Activated T-cell treated with anti-CD3 and anti-CD28 coated beads for 24 hours (primary cell): ENCODE data around the gene AKT2.

Source experiments
- DNase-seq: peaks from one replicate; pipeline ENCODE4 v3.0.0-alpha.2; 2020; ENCODE audit warnings: low read depth

The AKT2 gene

GRCh38 chr19:40190891-40191835 lies 94.0 kb downstream of the AKT2 start, which contains the start of gene MAP3K10:
Gene MAP3K10, plus strand, starts transcription at chr19:40191426. Its CDS starts 606 bp downstream, at chr19:40192032.
- DNase-seq, result peak; percentile 71

DNA sequence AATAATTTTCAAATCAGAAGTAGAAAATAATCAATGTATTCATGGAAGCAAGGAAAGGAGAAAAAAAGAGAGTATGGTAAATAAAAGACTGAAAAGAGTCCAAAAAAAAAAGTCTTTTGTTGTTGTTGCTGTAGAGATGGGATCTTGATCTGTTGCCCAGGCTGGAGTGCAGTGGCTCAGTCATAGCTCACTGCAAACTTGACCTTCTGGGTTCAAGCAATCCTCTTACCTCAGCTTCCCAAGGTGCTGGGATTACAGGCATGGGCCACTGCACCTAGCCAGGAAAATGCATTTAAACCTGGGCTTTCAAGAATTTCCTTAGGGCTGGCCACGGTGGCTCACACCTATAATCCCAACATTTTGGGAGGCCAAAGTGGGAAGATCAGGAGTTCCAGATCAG lies 100.9 kb downstream of the AKT2 start:
- DNase-seq, result no peak
